Adrenal gland (tissue), 5 donors: ENCODE data around the gene CYBB.

Source experiments
- CTCF ChIP-seq, 6 experiments: fragments of 450-650 bp in 4 of 6; fragments of 200-600 bp in 2 of 6; sonication (generic) in 1 of 6; IDR thresholded peaks; 1 replicate in 5 of 6; 2 replicates in 1 of 6; pipeline versions ENCODE4 v1.5.1 to v1.8.0; 2016 to 2021; ENCODE audit warnings: antibody characterized with exemption in 6 of 6, mild to moderate bottlenecking in 2 of 6, moderate library complexity in 1 of 6
- POLR2A ChIP-seq, 2 donors: fragments of 450-650 bp; IDR thresholded peaks; one replicate each; pipeline ENCODE4 v1.6.1; 2017; ENCODE audit warnings: antibody characterized with exemption in 2 of 2, mild to moderate bottlenecking in 2 of 2, moderate library complexity in 1 of 2
- donor health status: DM: no; HTN: no; CAD: no.

- TF ChIP-seq CTCF (IDR thresholded peaks at IDR 0.05), result no peak
- no peak for TF ChIP-seq POLR2A (IDR thresholded peaks at IDR 0.05)
Observed at GRCh38 chrX:37817579-37817978, 37.7 kb downstream of the CYBB start.
